NCI-H510A treated with DMSO at 0.1 percent for 48 hours (cell line): ENCODE data around the gene TMEM222.

ENCODE experiments used
- DNase-seq: peaks from one replicate; lab custom pipeline; 2025; lab: John Stamatoyannopoulos, UW

TMEM222 gene

GRCh38 chr1:27359822-27360158, 37.8 kb downstream of the TMEM222 start:
- DNase-seq = no peak

GRCh38 chr1:27360159-27361043, 38.4 kb downstream of the TMEM222 start:
- DNase-seq = no peak

DNA sequence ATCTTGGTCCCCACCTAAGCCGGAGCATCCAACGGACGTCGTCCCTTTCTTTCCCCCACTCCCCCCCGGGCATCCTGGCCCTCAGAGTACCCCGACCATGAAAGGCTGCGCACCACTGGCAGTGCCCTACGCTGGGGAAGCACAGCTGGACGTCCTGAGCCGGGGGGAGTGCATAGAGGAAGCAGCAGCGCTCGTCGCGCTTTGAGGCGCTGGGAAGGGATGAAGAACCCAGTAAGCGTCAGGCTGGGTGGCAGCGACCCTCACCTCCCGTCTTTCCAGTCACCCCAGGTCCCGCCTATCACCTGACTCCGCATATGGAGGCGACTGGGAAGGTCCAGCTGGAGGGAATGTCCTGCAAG, 39.1 kb downstream of the TMEM222 start:
- DNase-seq = no peak

DNA sequence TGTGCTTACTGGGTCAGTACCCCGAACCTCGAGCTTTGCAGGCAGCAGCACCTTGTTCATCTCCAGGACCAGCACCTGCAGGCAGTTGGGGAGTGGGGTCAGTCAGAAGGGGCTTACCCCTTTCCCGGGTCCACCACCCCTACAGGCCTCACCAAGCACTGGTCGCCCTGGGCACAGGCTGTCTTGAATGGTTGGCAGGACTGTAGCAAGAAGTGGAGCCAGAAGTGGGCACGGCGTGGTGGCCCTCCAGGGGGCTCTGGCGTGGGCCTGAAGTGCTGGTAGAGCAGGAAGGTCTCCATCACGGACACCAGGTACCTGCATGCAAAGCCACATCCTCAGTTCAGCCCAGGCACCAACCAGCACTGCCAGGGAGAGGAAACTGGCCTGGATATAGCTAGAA, 39.6 kb downstream of the TMEM222 start:
- no peak for DNase-seq

GRCh38 chr1:27363766-27364695, 42.1 kb downstream of the TMEM222 start:
- no peak for DNase-seq

DNA sequence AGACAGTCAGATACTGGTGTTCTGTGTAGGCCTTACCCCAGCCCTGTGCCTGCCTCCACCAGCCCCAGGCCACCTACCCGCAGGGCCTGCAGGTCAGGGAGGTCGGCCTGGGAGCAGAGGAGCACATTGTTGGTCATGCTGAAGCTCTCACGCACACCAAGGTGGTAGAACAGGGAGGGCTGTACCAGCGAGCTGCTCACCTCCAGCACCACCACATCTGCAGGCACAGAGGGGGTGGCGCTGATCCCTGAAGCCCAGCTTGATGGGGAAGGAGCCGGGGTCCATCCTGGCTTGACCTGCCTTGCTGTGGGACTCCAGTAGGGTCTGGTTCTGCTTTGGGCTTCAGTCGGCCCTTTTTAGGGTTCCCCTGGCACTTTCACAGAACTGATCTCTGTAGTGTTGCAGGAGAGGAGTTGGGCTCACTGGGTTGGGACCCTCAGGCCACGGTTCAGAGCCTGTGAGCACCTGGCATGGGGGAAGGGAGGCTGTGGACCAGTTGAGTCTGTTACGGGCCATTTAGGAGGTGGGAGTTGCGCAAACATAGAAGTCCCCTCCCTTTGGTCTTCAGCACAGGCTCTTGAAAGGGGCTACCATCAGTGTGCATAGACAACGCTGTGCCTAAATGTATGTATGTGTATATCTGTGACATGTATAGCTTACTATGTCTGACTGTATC, 42.9 kb downstream of the TMEM222 start:
- no peak for DNase-seq

DNA sequence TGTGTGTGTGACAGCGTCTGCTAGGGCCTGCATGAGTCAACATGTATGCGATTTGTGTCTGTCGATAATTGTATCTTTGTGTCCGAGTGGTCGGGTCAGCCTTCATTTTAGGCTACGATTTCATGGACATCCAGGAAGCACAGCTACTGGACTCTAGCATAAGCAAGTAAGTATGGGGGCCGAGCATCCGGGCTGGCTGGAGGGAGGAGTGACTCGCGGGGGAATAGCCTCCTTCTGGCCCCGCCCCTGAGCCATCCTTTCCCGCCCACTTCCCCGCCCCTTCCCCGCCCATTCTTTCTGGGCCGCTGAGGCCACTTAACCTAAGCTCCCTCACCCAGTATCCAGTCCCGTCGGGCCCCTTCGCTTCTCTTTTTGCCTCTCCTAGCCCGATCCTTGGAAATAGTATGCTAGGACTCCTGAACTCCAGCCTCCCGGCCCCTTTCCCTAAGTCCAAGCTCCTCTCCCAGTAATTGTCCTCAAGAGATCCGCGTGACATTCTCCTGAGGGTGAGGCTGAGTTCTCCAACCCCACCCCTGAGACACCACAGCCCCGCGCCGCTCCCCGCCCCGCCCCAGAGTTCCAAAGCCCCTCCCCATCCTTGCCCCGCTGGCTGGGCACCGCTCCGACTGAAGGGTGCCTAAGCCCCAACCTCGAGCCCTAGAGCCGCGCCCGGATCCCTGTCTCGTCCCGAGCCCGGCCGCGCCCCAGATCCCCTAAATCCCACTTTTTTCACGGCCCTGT, 43.6 kb downstream of the TMEM222 start:
- DNase-seq = peak; percentile 81

GRCh38 chr1:27366113-27366410, 44.1 kb downstream of the TMEM222 start:
- DNase-seq = peak; percentile 78

GRCh38 chr1:27366411-27367159, 44.6 kb downstream of the TMEM222 start, which contains the start of gene MAP3K6:
Gene MAP3K6 (minus strand): TSS chr1:27366961. CDS start chr1:27366597, 364 bp downstream.
- peak; percentile 83 for DNase-seq

- DNase-seq = no peak
Observed at GRCh38 chr1:27367160-27367650, 45.2 kb downstream of the TMEM222 start.

- no peak for DNase-seq
Observed at GRCh38 chr1:27368869-27369582, 47.1 kb downstream of the TMEM222 start.

DNA sequence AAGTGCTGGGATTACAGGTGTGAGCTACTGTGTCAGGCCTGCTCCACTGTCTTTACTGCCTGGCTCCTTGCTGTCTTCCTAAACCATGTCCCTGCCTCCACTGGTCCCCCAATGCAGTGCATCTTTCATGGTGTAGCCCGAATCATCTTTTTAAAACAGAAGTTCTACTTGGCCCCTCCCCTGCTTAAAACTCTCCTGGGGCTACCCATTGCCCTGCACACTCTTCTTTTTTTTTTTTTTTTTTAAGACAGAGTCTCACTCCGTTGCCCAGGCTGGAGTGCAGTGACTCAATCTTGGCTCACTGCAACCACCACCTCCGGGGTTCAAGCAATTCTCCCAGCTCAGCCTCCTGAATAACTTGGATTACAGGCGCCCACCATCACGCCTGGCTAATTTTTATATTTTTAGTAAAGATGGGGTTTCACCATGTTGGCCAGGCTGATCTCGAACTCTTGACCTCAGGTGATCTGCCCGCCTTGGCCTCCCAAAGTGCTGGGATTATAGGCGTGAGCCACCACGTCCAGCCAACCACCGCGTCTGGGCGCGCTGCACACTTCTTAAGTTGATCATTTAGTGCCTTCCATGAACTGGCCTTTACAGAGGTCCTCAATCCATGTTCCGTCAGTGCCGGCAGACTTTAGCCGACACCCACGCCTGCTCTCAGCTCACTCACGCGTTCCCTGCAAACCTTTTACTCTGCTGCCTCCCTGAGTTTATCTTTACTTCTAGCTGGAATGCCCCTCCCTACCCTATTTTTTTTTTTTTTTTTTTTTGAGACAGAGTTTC, 50.3 kb downstream of the TMEM222 start:
- no peak for DNase-seq

- DNase-seq = no peak
Observed at GRCh38 chr1:27372808-27373690, 51.1 kb downstream of the TMEM222 start.

- DNase-seq = no peak
Observed at GRCh38 chr1:27374362-27375086, 52.6 kb downstream of the TMEM222 start, which contains the start of gene FCN3. Gene FCN3 (minus strand): TSS chr1:27374824. CDS start chr1:27374818, 6 bp downstream.

DNA sequence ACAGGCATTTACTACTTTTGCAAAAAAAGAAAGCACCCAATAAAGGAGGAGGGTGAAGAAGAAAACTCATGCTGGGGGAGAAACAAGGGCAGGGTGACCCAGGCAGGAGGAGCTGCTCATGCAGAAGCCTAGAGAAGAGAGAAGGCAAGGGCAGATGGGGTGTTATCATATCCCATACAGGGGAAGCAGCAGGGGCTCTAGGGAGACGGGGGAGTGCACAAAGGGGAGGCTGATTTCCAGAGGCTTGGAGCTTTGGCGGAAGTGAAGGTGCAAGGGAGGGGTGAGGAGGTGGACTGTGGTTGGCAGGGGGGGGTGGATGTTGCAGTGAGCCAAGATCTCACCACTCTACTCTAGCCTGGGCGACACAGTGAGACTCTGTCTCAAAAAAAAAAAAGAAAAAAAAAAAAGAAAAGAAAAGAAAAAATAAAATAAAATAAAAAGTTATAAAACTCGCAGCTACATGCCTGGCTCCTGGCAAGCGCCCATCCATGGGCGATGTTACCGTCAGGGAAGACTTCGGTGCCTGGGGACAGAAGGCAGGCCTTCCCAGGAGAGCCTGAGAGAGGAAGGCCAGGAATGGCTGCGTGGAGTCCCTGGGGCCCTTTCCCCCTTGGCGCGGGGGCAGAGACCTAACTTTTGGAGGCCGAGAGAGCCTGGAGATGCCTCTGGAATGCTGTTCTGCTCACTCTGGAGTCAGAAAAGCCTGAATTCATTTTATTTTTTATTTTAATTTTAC, 56.0 kb downstream of the TMEM222 start:
- no peak for DNase-seq

GRCh38 chr1:27379564-27380122, 57.7 kb downstream of the TMEM222 start:
- DNase-seq = no peak

GRCh38 chr1:27380224-27380623, 58.3 kb downstream of the TMEM222 start:
- no peak for DNase-seq
